Ectodermal cell (in vitro differentiated cells): ENCODE data around the gene APCDD1.

Source experiments
- H3K27ac ChIP-seq: 2 replicates; pipeline ENCODE4 v1.7.0; 2013; ENCODE audit warnings: mild to moderate bottlenecking, low read depth, low read length; ENCODE audit not compliant: insufficient read depth, poor library complexity, severe bottlenecking
- H3K27me3 ChIP-seq: 2 replicates; pipeline ENCODE4 v1.7.0; 2013; ENCODE audit warnings: mild to moderate bottlenecking, low read length; ENCODE audit not compliant: insufficient read depth, control insufficient read depth, poor library complexity, severe bottlenecking
- H3K36me3 ChIP-seq: one replicate; pipeline ENCODE4 v1.7.0; 2013; ENCODE audit warnings: low read length; ENCODE audit not compliant: control insufficient read depth, insufficient read depth
- H3K4me1 ChIP-seq: one replicate; pipeline ENCODE4 v1.7.0; 2013; ENCODE audit warnings: low read length; ENCODE audit not compliant: control insufficient read depth, insufficient read depth
- H3K4me3 ChIP-seq: 2 replicates; pipeline ENCODE4 v1.7.0; 2013; ENCODE audit warnings: low read depth, low read length, control low read depth; ENCODE audit not compliant: insufficient read depth
- H3K9me3 ChIP-seq: 2 replicates; pipeline ENCODE4 v1.7.0; 2013; ENCODE audit warnings: mild to moderate bottlenecking, low read length, moderate library complexity; ENCODE audit not compliant: control insufficient read depth
- WGBS, 2 experiments: methylation state at CpG; one replicate each; pipeline ENCODE4 v1.1.7; 2013; ENCODE audit warnings: missing lambda C conversion rate in 2 of 2; 5-methylcytosine and 5-hydroxymethylcytosine counted together

The APCDD1 gene

GRCh38 chr18:10522574-10522973, 68.1 kb downstream of the APCDD1 start:
- H3K27ac ChIP-seq = no peak overlapping the region
- no peaks in the 10 kb centered on the region for H3K4me1 ChIP-seq
- no peaks in the 10 kb centered on the region for H3K27me3 ChIP-seq

DNA sequence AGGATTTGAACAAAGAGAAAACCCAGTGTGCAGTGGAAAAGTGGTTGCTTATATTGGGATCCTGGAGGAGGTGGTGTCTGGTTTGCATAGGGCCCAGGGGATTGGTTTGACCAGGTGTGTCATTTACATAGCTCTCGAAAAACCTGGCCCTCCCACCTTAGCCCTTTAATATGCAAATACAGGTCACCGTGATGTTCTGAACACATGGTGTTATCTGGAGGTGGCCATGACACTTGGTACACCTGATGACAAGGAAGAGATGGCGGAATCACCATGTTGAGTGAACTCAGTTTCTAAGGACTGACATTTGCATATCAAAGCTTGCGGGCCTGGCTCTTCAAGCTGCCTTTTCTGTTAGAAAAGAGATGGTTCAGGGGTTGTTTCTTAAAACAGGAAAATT, 69.1 kb downstream of the APCDD1 start:
- Histone ChIP-seq H3K27me3 (no peaks in the 10 kb centered on the region), H3K9me3 (no peaks in the 10 kb centered on the region), H3K4me3 (no peak overlapping the region), H3K4me1 (no peaks in the 10 kb centered on the region), H3K27ac (no peak overlapping the region), H3K36me3 (no peaks in the 10 kb centered on the region)
- 70 to 75% methylated on average over 4 of the region's 4 CpGs for WGBS, 2 experiments

More at GRCh38 chr18:10522574-10522973, 68.1 kb downstream of the APCDD1 start:
- Histone ChIP-seq H3K36me3 (no peaks in the 10 kb centered on the region), H3K9me3 (no peaks in the 10 kb centered on the region), H3K4me3 (no peak overlapping the region)
- WGBS, 2 experiments = 91 to 96% methylated on average over 2 of the region's 2 CpGs

GRCh38 chr18:10524507-10525370, 70.3 kb downstream of the APCDD1 start:
- no peaks in the 10 kb centered on the region for H3K27me3 ChIP-seq
- no peak overlapping the region for H3K27ac ChIP-seq
- no peaks in the 10 kb centered on the region for H3K4me1 ChIP-seq
- no peaks in the 10 kb centered on the region for H3K36me3 ChIP-seq
- WGBS, 2 experiments = 94 to 95% methylated on average over 11 of the region's 11 CpGs
- no peaks in the 10 kb centered on the region for H3K9me3 ChIP-seq
- H3K4me3 ChIP-seq = no peak overlapping the region

DNA sequence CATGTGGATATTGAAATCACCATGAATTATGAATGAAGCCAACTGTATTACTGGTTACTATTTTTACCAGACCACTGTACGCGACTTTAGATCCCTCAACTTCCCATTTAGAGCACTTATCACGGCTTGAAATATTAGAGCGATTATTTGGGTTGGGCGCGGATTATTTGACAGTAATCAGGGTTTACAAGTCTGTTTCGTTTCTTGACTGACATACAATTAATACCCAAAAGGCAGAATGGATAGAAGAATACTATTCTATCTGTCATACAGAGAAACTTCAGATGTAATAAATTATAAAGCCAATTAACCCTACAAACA, 70.9 kb downstream of the APCDD1 start:
- H3K27me3 ChIP-seq = no peaks in the 10 kb centered on the region
- H3K27ac ChIP-seq = no peak overlapping the region
- no peaks in the 10 kb centered on the region for H3K4me1 ChIP-seq
- WGBS, 2 experiments = 89 to 90% methylated on average over 7 of the region's 7 CpGs
- H3K36me3 ChIP-seq = no peaks in the 10 kb centered on the region
- peak overlapping the region; percentile 64 for H3K4me3 ChIP-seq
- H3K9me3 ChIP-seq = no peaks in the 10 kb centered on the region

- no peaks in the 10 kb centered on the region for H3K36me3 ChIP-seq
- no peaks in the 10 kb centered on the region for H3K27me3 ChIP-seq
- whole genome bisulfite sequencing, 2 experiments = 0 to 1% methylated on average over 68 of the region's 68 CpGs
- peak within 1 kb of the TSS; percentile 64 for H3K4me3 ChIP-seq
- H3K4me1 ChIP-seq = no peaks in the 10 kb centered on the region
- no peaks in the 10 kb centered on the region for H3K9me3 ChIP-seq
- peak within 1 kb of the TSS; percentile 84 for H3K27ac ChIP-seq
Observed at GRCh38 chr18:10525697-10526560, 71.5 kb downstream of the APCDD1 start, which contains the start of gene NAPG. Gene NAPG (plus strand): TSS chr18:10526027. CDS start chr18:10526103, 76 bp downstream.

DNA sequence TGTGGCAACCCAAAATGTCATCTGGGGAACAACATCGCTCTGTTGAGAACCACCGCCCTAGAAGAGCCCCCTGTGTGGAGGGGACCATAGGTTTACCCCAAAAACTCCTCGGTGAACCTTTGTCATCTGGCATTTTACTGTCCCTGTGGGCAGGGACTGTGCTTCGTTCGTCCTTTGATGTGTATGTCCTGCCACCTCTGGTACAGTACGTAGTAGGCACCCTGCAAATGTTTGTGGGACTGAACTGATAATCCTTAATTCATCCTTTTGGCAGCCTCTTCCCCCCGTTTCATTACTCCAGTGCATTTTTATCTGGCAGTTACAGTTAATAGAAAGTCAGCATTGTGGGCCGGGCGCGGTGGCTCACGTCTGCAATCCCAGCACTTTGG, 72.1 kb downstream of the APCDD1 start:
- Histone ChIP-seq H3K4me3 (peak overlapping the region; percentile 64), H3K27me3 (no peaks in the 10 kb centered on the region), H3K9me3 (no peaks in the 10 kb centered on the region), H3K27ac (peak overlapping the region; percentile 84), H3K36me3 (no peaks in the 10 kb centered on the region), H3K4me1 (no peaks in the 10 kb centered on the region)
- 11 to 13% methylated on average over 11 of the region's 11 CpGs for WGBS, 2 experiments

GRCh38 chr18:10528439-10528838, 74.0 kb downstream of the APCDD1 start:
- Histone ChIP-seq H3K9me3 (no peaks in the 10 kb centered on the region), H3K4me3 (no peak overlapping the region), H3K36me3 (no peaks in the 10 kb centered on the region), H3K27ac (no peak overlapping the region), H3K27me3 (no peaks in the 10 kb centered on the region), H3K4me1 (no peaks in the 10 kb centered on the region)
- WGBS, 2 experiments = 92% methylated on average over 3 of the region's 3 CpGs

GRCh38 chr18:10530002-10530401, 75.6 kb downstream of the APCDD1 start:
- Histone ChIP-seq H3K27ac (no peak overlapping the region), H3K27me3 (no peaks in the 10 kb centered on the region), H3K4me3 (no peak overlapping the region), H3K4me1 (no peaks in the 10 kb centered on the region), H3K36me3 (no peaks in the 10 kb centered on the region), H3K9me3 (no peaks in the 10 kb centered on the region)
- 96 to 97% methylated on average over 2 to 3 of the region's 3 CpGs for WGBS, 2 experiments

- Histone ChIP-seq H3K9me3 (no peaks in the 10 kb centered on the region), H3K27ac (no peak overlapping the region), H3K4me3 (no peak overlapping the region), H3K36me3 (no peaks in the 10 kb centered on the region), H3K4me1 (no peaks in the 10 kb centered on the region), H3K27me3 (no peaks in the 10 kb centered on the region)
- WGBS, 2 experiments = 100% methylated on average over 2 of the region's 3 CpGs; no CpG with 5 or more reads in 1 of the 2 experiments
Observed at GRCh38 chr18:10530852-10531251, 76.4 kb downstream of the APCDD1 start.

DNA sequence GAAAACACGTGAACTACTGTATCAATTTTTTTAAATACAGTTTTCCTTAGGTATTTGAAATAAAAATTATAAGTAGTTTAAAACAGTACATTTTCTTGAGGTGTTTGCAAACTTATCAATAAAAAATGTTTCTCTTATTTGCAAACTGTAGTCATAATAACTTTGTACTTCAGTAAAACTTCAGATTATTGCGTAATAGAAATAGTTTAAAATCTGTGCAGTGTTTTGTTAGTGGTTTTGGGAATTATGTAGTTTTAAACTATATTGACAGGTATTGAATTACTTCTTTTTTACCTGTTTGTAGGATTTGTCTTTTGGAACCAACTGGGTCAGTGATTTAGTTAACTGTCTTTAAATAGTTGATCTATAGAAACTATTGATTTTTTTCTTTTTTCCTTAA, 78.7 kb downstream of the APCDD1 start:
- Histone ChIP-seq H3K4me3 (no peak overlapping the region), H3K4me1 (no peaks in the 10 kb centered on the region), H3K9me3 (no peaks in the 10 kb centered on the region), H3K27me3 (no peaks in the 10 kb centered on the region), H3K36me3 (no peaks in the 10 kb centered on the region), H3K27ac (no peak overlapping the region)
- 88 to 100% methylated on average over 1 to 2 of the region's 2 CpGs for WGBS, 2 experiments
